Activated CD8-positive, alpha-beta memory T cell treated with anti-CD3 and anti-CD28 coated beads for 36 hours (primary cell): ENCODE results near the gene DEPDC5. TPM values are rescaled to one million over a fixed set of nuclear protein-coding genes. Genes with fewer than 3 reads are reported as not detected.

Experiments
- CTCF ChIA-PET: fragments of 350-600 bp; sonication (Branson Sonifier 250); formaldehyde crosslinking; loops from one replicate; lab custom pipeline; 2021; ENCODE audit warnings: antibody characterized with exemption; lab: Charles Lee
- POLR2A ChIA-PET: fragments of 350-600 bp; sonication (Branson Sonifier 250); formaldehyde crosslinking; loops from one replicate; lab custom pipeline; 2021; ENCODE audit warnings: antibody characterized with exemption; lab: Charles Lee
- total RNA-seq, 2 experiments: library from RNA; stranded (reverse); gene quantifications; one replicate each; pipeline ENCODE4 v1.2.3, GENCODE V29; 2021

The DEPDC5 gene
- total RNA-seq, 2 experiments from 2014 or later, result 35.1 to 38.2 TPM

DNA sequence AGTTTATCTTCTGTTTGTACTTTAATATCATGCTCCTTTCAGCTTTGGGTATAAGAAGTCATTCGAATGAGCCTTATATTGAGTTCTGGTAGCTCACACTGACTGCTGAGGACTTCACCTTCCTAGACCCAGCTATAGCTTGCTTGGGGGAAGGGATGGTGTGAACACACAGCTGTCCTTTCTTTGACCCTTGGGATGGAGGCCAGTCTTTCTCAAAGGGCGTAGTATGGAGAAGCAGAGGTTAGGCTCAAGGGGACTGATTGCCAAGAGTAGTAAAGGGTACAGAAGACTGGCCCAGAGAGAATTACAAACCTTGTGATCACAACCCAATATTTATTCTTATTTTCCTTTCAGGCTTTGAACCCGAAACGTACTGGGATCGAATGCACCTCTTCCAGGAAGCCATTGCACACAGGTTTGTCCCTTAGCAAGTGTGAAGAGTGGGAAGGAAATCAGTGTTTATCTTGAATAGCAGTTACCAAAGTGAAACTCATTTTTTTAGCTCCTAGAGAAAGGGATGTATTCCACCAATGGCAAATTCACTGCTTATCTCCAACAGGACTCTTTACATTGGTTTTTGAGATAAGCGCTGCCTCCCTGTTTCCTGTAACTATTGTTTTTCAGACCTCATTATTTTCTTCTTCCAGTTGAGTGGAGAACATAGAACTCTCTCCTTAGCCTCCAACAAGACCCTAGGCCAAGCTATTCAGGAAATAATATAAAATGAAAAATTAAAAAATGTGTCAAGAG is 147.7 kb downstream of the DEPDC5 start:
- POLR2A ChIA-PET, result no interaction called here
- CTCF ChIA-PET, result no interaction called here

GRCh38 chr22:31904651-31905050 is 150.8 kb downstream of the DEPDC5 start:
- CTCF ChIA-PET, result interaction anchor here (0.6 kb wide), 1 partner anchor 242 kb away, joined by 3 read pairs; no protein-coding TSS in a partner anchor
- POLR2A ChIA-PET, result no interaction called here

DNA sequence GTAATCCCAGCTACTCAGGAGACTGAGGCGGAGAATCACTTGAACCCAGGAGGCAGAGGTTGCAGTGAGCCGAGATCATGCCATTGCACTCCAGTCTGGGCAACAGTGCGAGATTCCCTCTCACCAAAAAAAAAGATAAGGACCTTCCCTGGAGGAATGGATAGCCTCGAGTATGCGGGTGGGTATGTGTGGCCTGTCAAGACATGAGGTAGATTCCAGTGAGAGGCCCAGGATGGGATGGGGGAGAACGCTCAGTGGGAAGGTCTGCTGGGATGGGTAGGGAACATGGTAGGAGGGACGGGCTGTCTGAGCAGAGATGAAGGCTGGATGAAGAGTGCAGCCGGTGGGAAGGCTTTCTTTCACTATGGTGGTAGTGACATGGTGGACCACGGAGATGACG is 151.5 kb downstream of the DEPDC5 start:
- ChIA-PET POLR2A (no interaction called here), CTCF (no interaction called here)

DNA sequence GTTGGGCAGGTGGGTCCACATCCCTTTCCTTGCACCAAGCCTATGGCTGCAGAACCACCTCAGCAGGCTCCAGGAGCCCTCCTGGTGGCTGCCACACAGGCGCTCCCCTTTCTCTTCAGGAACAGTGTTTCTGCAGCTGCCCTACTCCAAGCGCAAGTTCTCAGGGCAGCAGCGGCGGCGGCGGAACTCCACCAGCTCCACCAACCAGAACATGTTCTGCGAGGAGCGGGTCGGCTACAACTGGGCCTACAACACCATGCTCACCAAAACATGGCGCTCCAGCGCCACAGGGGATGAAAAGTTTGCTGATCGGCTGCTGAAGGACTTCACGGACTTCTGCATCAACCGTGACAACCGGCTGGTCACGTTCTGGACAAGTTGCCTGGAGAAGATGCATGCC is 152.3 kb downstream of the DEPDC5 start:
- ChIA-PET CTCF (no interaction called here), POLR2A (no interaction called here)

GRCh38 chr22:31906569-31906968 is 152.8 kb downstream of the DEPDC5 start:
- ChIA-PET CTCF (no interaction called here), POLR2A (no interaction called here)

DNA sequence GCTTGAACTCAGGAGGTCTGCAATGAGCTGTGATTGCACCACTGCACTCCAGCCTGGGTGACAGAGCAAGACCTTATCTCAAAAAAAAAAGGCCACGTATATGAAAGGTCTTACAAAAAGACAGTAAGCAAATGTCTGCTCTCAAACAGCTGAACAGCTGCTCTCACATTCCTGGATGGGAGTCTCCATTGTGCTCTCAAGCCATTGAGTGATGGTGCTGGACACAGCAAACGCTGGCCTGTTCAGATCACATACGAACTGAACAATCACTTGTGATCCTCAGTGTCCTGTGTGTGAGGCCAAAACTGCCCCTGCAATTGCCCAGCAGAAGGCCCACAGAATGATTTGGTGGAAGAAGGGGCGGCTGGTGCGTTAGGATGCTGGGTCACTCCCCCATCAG is 156.2 kb downstream of the DEPDC5 start:
- ChIA-PET POLR2A (no interaction called here), CTCF (no interaction called here)

- ChIA-PET POLR2A (no interaction called here), CTCF (no interaction called here)
These were observed 158.0 kb downstream of the DEPDC5 start for GRCh38 chr22:31911565-31912406.

GRCh38 chr22:31912407-31912743 is 158.6 kb downstream of the DEPDC5 start:
- ChIA-PET CTCF (interaction anchor here (0.6 kb wide), 1 partner anchor 420 kb away, joined by 3 read pairs; no protein-coding TSS in a partner anchor), POLR2A (interaction anchor here (0.6 kb wide), 1 partner anchor 250 kb away, joined by 5 read pairs; no protein-coding TSS in a partner anchor)

GRCh38 chr22:31915586-31915985 is 161.8 kb downstream of the DEPDC5 start:
- ChIA-PET POLR2A (no interaction called here), CTCF (interaction anchor here (0.7 kb wide), 1 partner anchor 55 kb away, joined by 3 read pairs; no protein-coding TSS in a partner anchor)

- POLR2A ChIA-PET, result interaction anchor here (0.6 kb wide), 1 partner anchor 76 kb away, joined by 6 read pairs; no protein-coding TSS in a partner anchor
- CTCF ChIA-PET, result interaction anchor here (0.7 to 1.0 kb wide), 2 partner anchors 34 to 123 kb away, joined by 3 read pairs; no protein-coding TSS in a partner anchor
These were observed 163.6 kb downstream of the DEPDC5 start for GRCh38 chr22:31917227-31917921.

- CTCF ChIA-PET, result interaction anchor here (1.6 kb wide), 1 partner anchor 51 kb away, joined by 4 read pairs; no protein-coding TSS in a partner anchor
- POLR2A ChIA-PET, result interaction anchor here (0.5 to 0.6 kb wide), 2 partner anchors 43 to 90 kb away, joined by 3 to 9 read pairs; no protein-coding TSS in a partner anchor
These were observed 165.9 kb downstream of the DEPDC5 start for GRCh38 chr22:31919730-31920129.

DNA sequence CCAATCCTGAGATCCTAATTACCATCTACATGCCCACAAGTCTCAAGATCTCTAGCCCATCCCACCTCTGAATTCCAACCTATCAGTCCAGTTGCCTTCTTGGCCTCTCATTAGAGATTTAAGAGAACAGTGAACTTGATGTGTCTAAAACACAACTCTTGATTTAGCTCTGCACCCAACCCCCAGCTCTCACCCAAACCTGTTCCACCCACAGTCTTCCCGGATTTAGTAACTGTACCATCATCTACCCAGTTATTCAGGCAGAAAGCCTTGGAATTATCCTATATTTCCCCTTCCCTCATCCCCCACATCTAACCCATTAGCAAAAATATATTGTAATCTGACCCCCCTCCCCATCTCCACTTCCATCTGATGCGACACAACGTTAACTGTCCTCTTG is 166.5 kb downstream of the DEPDC5 start:
- CTCF ChIA-PET, result no interaction called here
- POLR2A ChIA-PET, result no interaction called here

DNA sequence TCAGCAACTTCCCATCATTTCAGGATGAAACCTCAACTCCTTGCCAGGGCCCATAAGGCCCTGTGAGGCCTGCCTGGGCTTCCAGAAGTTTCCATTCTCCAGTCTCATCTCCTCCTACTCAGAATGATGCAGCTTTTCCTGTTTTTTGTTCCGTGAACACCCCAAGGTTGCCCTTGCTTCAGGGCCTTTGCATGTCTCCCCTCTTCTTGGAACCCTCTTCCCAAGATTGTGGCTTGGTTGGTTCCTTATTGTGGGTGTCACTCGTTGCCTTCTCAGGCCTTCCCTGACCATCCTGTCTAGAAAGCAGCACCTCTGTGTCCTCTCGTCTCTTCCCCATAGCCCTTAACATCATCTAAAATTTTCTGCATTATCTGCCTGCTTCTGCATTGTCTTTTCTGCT is 167.3 kb downstream of the DEPDC5 start:
- CTCF ChIA-PET, result no interaction called here
- POLR2A ChIA-PET, result no interaction called here

GRCh38 chr22:31922534-31922933 is 168.7 kb downstream of the DEPDC5 start:
- POLR2A ChIA-PET, result no interaction called here
- CTCF ChIA-PET, result interaction anchor here (1.3 kb wide), 1 partner anchor 48 kb away, joined by 4 read pairs; no protein-coding TSS in a partner anchor

GRCh38 chr22:31923136-31923535 is 169.3 kb downstream of the DEPDC5 start:
- CTCF ChIA-PET, result no interaction called here
- POLR2A ChIA-PET, result no interaction called here

DNA sequence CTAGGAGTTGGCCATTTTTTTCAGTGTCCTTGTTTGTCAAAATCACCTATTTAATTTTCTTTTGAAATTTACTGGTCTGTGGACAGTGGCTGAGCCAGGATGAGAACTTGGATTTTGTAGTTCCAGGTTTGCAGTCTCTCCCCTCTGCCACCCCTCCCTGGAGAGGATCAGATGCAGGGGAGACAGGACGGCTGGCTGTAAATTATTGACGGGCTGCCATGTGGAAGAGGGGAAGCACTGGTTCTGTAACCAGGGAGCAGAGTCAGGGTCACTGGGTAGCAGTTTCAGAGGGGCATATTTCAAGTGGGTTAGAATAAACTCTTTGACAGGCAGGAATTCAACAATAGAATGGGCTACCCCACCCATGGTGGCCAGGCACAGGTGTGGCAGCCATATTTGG is 169.9 kb downstream of the DEPDC5 start:
- ChIA-PET POLR2A (no interaction called here), CTCF (no interaction called here)

- CTCF ChIA-PET, result no interaction called here
- POLR2A ChIA-PET, result no interaction called here
These were observed 171.2 kb downstream of the DEPDC5 start for GRCh38 chr22:31925056-31925455.

- ChIA-PET CTCF (no interaction called here), POLR2A (no interaction called here)
These were observed 172.2 kb downstream of the DEPDC5 start for GRCh38 chr22:31926024-31926423.

- ChIA-PET CTCF (interaction anchor here (0.7 kb wide), 1 partner anchor 149 kb away, joined by 4 read pairs; no protein-coding TSS in a partner anchor), POLR2A (no interaction called here)
These were observed 173.2 kb downstream of the DEPDC5 start for GRCh38 chr22:31926969-31927368.
